KMS-11 (cell line): ENCODE measurements around the gene OR1I1.

ENCODE experiments used
- H2AFZ ChIP-seq: fragments of 200-600 bp; sonication (generic); 2 replicates; pipeline ENCODE4 v1.6.1; 2016; ENCODE audit warnings: antibody characterized with exemption, mixed run types, low read depth
- H3K27ac ChIP-seq: fragments of 200-600 bp; sonication (generic); 2 replicates; pipeline ENCODE4 v1.6.1; 2016; ENCODE audit warnings: mild to moderate bottlenecking, mixed run types
- H3K27me3 ChIP-seq: fragments of 200-600 bp; sonication (generic); 2 replicates; pipeline ENCODE4 v1.6.1; 2017; ENCODE audit warnings: mild to moderate bottlenecking, low read depth, mixed run types, moderate library complexity; ENCODE audit not compliant: insufficient read depth
- H3K36me3 ChIP-seq: fragments of 200-600 bp; sonication (generic); 2 replicates; pipeline ENCODE4 v1.6.1; 2017; ENCODE audit warnings: mild to moderate bottlenecking, mixed run types; ENCODE audit not compliant: insufficient read depth
- H3K4me1 ChIP-seq: fragments of 200-600 bp; sonication (generic); 2 replicates; pipeline ENCODE4 v1.6.1; 2016; ENCODE audit warnings: mild to moderate bottlenecking, low read depth, mixed run types; ENCODE audit not compliant: poor library complexity, severe bottlenecking
- H3K4me2 ChIP-seq: fragments of 200-600 bp; sonication (generic); 2 replicates; pipeline ENCODE4 v1.7.0; 2016; ENCODE audit warnings: mild to moderate bottlenecking, mixed run types
- H3K4me3 ChIP-seq: fragments of 200-600 bp; sonication (generic); IDR thresholded peaks from 2 replicates; pipeline ENCODE4 v1.6.1; 2017; ENCODE audit warnings: low read depth, low read length, mixed read lengths; ENCODE audit not compliant: insufficient read depth
- H3K79me2 ChIP-seq: fragments of 200-600 bp; sonication (generic); 2 replicates; pipeline ENCODE4 v1.6.1; 2016; ENCODE audit warnings: low read depth, mixed run types; ENCODE audit not compliant: insufficient read depth
- H3K9ac ChIP-seq: fragments of 200-600 bp; sonication (generic); 2 replicates; pipeline ENCODE4 v1.6.1; 2016; ENCODE audit warnings: mild to moderate bottlenecking, mixed run types
- H4K20me1 ChIP-seq: fragments of 200-600 bp; sonication (generic); 2 replicates; pipeline ENCODE4 v1.6.1; 2016; ENCODE audit warnings: mild to moderate bottlenecking, mixed run types; ENCODE audit not compliant: insufficient read depth
- CTCF ChIP-seq: fragments of 200-600 bp; sonication (generic); conservative IDR thresholded peaks from 2 replicates; pipeline ENCODE4 v1.6.1; 2017; ENCODE audit warnings: low read depth, mild to moderate bottlenecking, antibody characterized with exemption, low read length, moderate library complexity, mixed read lengths

OR1I1 gene

DNA sequence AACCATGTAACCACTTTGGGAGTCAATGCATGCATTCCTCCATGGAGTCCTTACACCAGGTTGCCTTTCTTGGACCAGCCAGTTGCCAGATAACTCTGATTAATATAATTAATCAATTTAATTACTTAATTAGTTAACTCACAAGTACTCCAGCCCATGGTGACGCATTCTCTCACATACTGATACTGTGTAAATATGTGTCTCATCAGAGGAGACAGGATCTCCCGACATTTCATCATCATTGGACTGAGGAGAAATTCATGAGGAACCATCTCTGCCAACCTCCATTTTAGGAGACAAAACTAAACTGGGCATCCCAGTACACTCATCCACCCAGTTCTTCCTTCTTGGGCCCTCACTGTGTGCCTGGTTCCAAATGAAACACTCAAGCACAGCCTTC, 39.2 kb upstream of the OR1I1 start:
- Histone ChIP-seq H3K36me3 (no peaks in the 10 kb centered on the region), H3K9ac (no peak overlapping the region), H3K27me3 (peaks cover 6% of the 10 kb centered on the region), H4K20me1 (no peaks in the 10 kb centered on the region), H3K27ac (no peak overlapping the region), H3K79me2 (no peaks in the 10 kb centered on the region), H3K4me2 (no peak overlapping the region), H3K4me3 (no peak overlapping the region), H3K4me1 (no peaks in the 10 kb centered on the region), H2AFZ (no peak overlapping the region)
- TF ChIP-seq CTCF = no peak

DNA sequence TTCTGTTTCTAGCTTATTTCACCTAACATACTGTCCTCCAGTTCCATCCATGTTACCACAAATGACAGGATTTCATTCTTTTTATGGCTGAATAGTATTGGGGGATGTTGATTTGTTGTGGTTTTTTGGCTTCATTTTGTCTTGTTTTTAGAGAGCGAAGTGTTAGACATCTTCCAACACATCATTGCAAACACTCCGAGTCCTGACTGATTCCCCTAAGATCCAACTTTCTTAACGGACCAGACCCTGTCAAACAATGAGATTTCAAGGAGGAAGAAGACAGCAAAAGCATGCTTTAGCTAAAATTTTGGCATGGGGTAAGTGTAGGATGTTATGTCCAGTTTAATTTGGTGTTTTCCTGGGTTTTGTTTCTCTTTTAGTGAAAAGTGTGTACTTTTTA, 36.5 kb upstream of the OR1I1 start:
- Histone ChIP-seq H3K4me3 (no peak overlapping the region), H3K79me2 (no peaks in the 10 kb centered on the region), H4K20me1 (no peaks in the 10 kb centered on the region), H3K27me3 (peaks cover 3% of the 10 kb centered on the region; the same call in 1 of the 2 replicates), H3K27ac (no peak overlapping the region), H3K9ac (no peak overlapping the region), H3K4me1 (no peaks in the 10 kb centered on the region), H3K36me3 (no peaks in the 10 kb centered on the region), H3K4me2 (no peak overlapping the region), H2AFZ (no peak overlapping the region)
- no peak for TF ChIP-seq CTCF

- H3K9ac ChIP-seq = no peak overlapping the region
- no peaks in the 10 kb centered on the region for H3K79me2 ChIP-seq
- no peak overlapping the region for H3K27ac ChIP-seq
- no peak overlapping the region for H2AFZ ChIP-seq
- H3K4me1 ChIP-seq = no peaks in the 10 kb centered on the region
- TF ChIP-seq CTCF = no peak
- no peak overlapping the region for H3K4me2 ChIP-seq
- H3K4me3 ChIP-seq = no peak overlapping the region
- H3K36me3 ChIP-seq = no peaks in the 10 kb centered on the region
- peaks cover 3% of the 10 kb centered on the region; the same call in 1 of the 2 replicates for H3K27me3 ChIP-seq
- H4K20me1 ChIP-seq = no peaks in the 10 kb centered on the region
These were observed 34.3 kb upstream of the OR1I1 start for GRCh38 chr19:15047680-15048079.

- Histone ChIP-seq H3K4me1 (no peaks in the 10 kb centered on the region), H3K27ac (no peak overlapping the region), H3K9ac (no peak overlapping the region), H3K4me3 (no peak overlapping the region), H3K4me2 (no peak overlapping the region), H4K20me1 (no peaks in the 10 kb centered on the region), H3K27me3 (no peaks in the 10 kb centered on the region; the same call in 1 of the 2 replicates), H3K79me2 (no peaks in the 10 kb centered on the region), H2AFZ (no peak overlapping the region), H3K36me3 (no peaks in the 10 kb centered on the region)
- no peak for TF ChIP-seq CTCF
These were observed 33.9 kb upstream of the OR1I1 start for GRCh38 chr19:15048128-15048527.
